GM12874 (cell line): Measurements from ENCODE around the gene ZNF827.

Experiments
- CTCF ChIP-seq: IDR thresholded peaks from 2 replicates; pipeline ENCODE4 v1.5.1; 2011; ENCODE audit warnings: low read depth, mild to moderate bottlenecking, control low read depth, low read length, moderate library complexity; ENCODE audit not compliant: insufficient read depth

ZNF827 gene

GRCh38 chr4:145847764-145848163 lies 90.9 kb downstream of the ZNF827 start:
- no peak for TF ChIP-seq CTCF

- TF ChIP-seq CTCF = no peak
Measured at GRCh38 chr4:145845118-145845517, 93.5 kb downstream of the ZNF827 start.

GRCh38 chr4:145843639-145844038 lies 95.0 kb downstream of the ZNF827 start:
- no peak for TF ChIP-seq CTCF

- no peak for TF ChIP-seq CTCF
Measured at GRCh38 chr4:145843148-145843547, 95.5 kb downstream of the ZNF827 start.

GRCh38 chr4:145842224-145842887 lies 96.3 kb downstream of the ZNF827 start:
- no peak for TF ChIP-seq CTCF

GRCh38 chr4:145840801-145841200 lies 97.8 kb downstream of the ZNF827 start:
- no peak for TF ChIP-seq CTCF

GRCh38 chr4:145840162-145840768 lies 98.4 kb downstream of the ZNF827 start:
- peak; percentile 44; the same call in 1 of the 2 replicates for TF ChIP-seq CTCF
